Vagina (tissue), 2 donors: ENCODE data around the gene ARL2BP. TPM values are rescaled to one million over a fixed set of nuclear protein-coding genes. Genes with fewer than 3 reads are reported as not detected.
A peak's percentile ranks its signal among the peaks of the same experiment; 100 is the strongest.

Source experiments
- DNase-seq, 2 donors: peaks; one replicate each; pipeline ENCODE4 v3.0.0-alpha.2; 2017; ENCODE audit errors: extremely low spot score in 2 of 2
- H3K27ac ChIP-seq: fragments of 200-600 bp; sonication (generic); one replicate; pipeline ENCODE4 v1.5.1; 2019
- H3K27me3 ChIP-seq: fragments of 200-600 bp; sonication (generic); one replicate; pipeline ENCODE4 v1.5.1; 2019
- H3K36me3 ChIP-seq, 2 donors: fragments of 200-600 bp; sonication (generic); one replicate each; pipeline ENCODE4 v1.5.1; 2017 to 2019
- H3K4me1 ChIP-seq: fragments of 200-600 bp; sonication (generic); one replicate; pipeline ENCODE4 v1.5.1; 2019
- H3K4me3 ChIP-seq, 2 donors: fragments of 200-600 bp; sonication (generic); 1 replicate in 1 of 2; 2 replicates in 1 of 2; pipeline ENCODE4 v1.5.1; 2016 to 2019
- H3K9me3 ChIP-seq: fragments of 200-600 bp; sonication (generic); one replicate; pipeline ENCODE4 v1.5.1; 2019
- CTCF ChIP-seq, 3 experiments: fragments of 450-650 bp in 2 of 3; fragments of 200-600 bp in 1 of 3; sonication (generic) in 1 of 3; IDR thresholded peaks; one replicate each; pipeline ENCODE4 v1.5.1; 2017 to 2019; ENCODE audit warnings: antibody characterized with exemption in 3 of 3, mild to moderate bottlenecking in 2 of 3, moderate library complexity in 2 of 3
- POLR2A ChIP-seq, 2 donors: fragments of 450-650 bp; IDR thresholded peaks; one replicate each; pipeline ENCODE4 v1.6.1; 2017; ENCODE audit warnings: antibody characterized with exemption in 2 of 2, mild to moderate bottlenecking in 2 of 2, moderate library complexity in 2 of 2
- POLR2AphosphoS5 ChIP-seq, 2 donors: sonication (generic); formaldehyde crosslinking; IDR thresholded peaks; one replicate each; pipeline ENCODE4 v1.9.0; 2017; ENCODE audit warnings: antibody characterized with exemption in 2 of 2, mild to moderate bottlenecking in 2 of 2, low read depth in 1 of 2; ENCODE audit not compliant: insufficient read depth in 1 of 2
- intact Hi-C: fragments of 100-400 bp; cut with DNase I; formaldehyde crosslinking; loops from one replicate; pipeline ENCODE4 v1.15.1; 2023
- total RNA-seq: library from RNA; depleted of rRNA; stranded (reverse); fragments of >200 nt; gene quantifications from one replicate; pipeline ENCODE4 v1.2.3, GENCODE V29; 2016

ARL2BP gene
- total RNA-seq, 1 donor from 2014 or later = 44.7 TPM

- peak overlapping the region in 1 of 2 donors; percentile 57 for H3K4me3 ChIP-seq
- intact Hi-C loops = no loop called here
- no peaks in the 10 kb centered on the region for H3K36me3 ChIP-seq
- DNase-seq = no peak
- peaks cover 29% of the 10 kb centered on the region for H3K4me1 ChIP-seq
- no peaks in the 10 kb centered on the region for H3K9me3 ChIP-seq
- H3K27me3 ChIP-seq = no peaks in the 10 kb centered on the region
- no peak for TF ChIP-seq CTCF (IDR thresholded peaks at IDR 0.05)
- no peak for TF ChIP-seq POLR2AphosphoS5 (IDR thresholded peaks at IDR 0.05; ENCODE audit: insufficient read depth in 1 of 2, low read depth in 1 of 2)
- TF ChIP-seq POLR2A (IDR thresholded peaks at IDR 0.05) = no peak
- no peak overlapping the region for H3K27ac ChIP-seq
Observed at GRCh38 chr16:57282510-57283213, 37.6 kb downstream of the ARL2BP start.

- H3K9me3 ChIP-seq = no peaks in the 10 kb centered on the region
- no peak for TF ChIP-seq POLR2A (IDR thresholded peaks at IDR 0.05)
- no peak for TF ChIP-seq CTCF (IDR thresholded peaks at IDR 0.05)
- no peak for TF ChIP-seq POLR2AphosphoS5 (IDR thresholded peaks at IDR 0.05; ENCODE audit: insufficient read depth in 1 of 2, low read depth in 1 of 2)
- H3K4me3 ChIP-seq = peak overlapping the region; percentile 55 to 57
- no peaks in the 10 kb centered on the region for H3K36me3 ChIP-seq
- no peak for DNase-seq
- intact Hi-C loops = no loop called here
- H3K27ac ChIP-seq = peak overlapping the region; percentile 57
- H3K4me1 ChIP-seq = peaks cover 29% of the 10 kb centered on the region
- no peaks in the 10 kb centered on the region for H3K27me3 ChIP-seq
Observed at GRCh38 chr16:57283214-57283958, 38.3 kb downstream of the ARL2BP start.

- no peaks in the 10 kb centered on the region for H3K27me3 ChIP-seq
- peak overlapping the region; percentile 55 to 57 for H3K4me3 ChIP-seq
- H3K27ac ChIP-seq = peak overlapping the region; percentile 57
- TF ChIP-seq CTCF (IDR thresholded peaks at IDR 0.05) (no peak), POLR2AphosphoS5 (IDR thresholded peaks at IDR 0.05; ENCODE audit: insufficient read depth in 1 of 2, low read depth in 1 of 2) (no peak), POLR2A (IDR thresholded peaks at IDR 0.05) (no peak)
- no peaks in the 10 kb centered on the region for H3K36me3 ChIP-seq
- H3K9me3 ChIP-seq = no peaks in the 10 kb centered on the region
- no peak for DNase-seq
- peaks cover 29% of the 10 kb centered on the region for H3K4me1 ChIP-seq
- intact Hi-C loops = no loop called here
Observed at GRCh38 chr16:57283959-57284208, 38.8 kb downstream of the ARL2BP start.

- Histone ChIP-seq H3K4me1 (peaks cover 29% of the 10 kb centered on the region), H3K27me3 (no peaks in the 10 kb centered on the region), H3K9me3 (no peaks in the 10 kb centered on the region), H3K36me3 (no peaks in the 10 kb centered on the region), H3K4me3 (peak within 1 kb of the TSS; percentile 55 to 57), H3K27ac (peak within 1 kb of the TSS; percentile 57)
- intact Hi-C loops = no loop called here
- TF ChIP-seq CTCF (IDR thresholded peaks at IDR 0.05) (no peak), POLR2AphosphoS5 (IDR thresholded peaks at IDR 0.05; ENCODE audit: insufficient read depth in 1 of 2, low read depth in 1 of 2) (no peak)
- DNase-seq = no peak
Observed at GRCh38 chr16:57284209-57284951, 39.3 kb downstream of the ARL2BP start, which contains the start of gene PLLP. Gene PLLP (minus strand): TSS chr16:57284672. CDS start chr16:57284540, 132 bp downstream.
